HepG2 (cell line): ENCODE measurements around the gene GPR162. TPM values are rescaled to one million over a fixed set of nuclear protein-coding genes. Genes with fewer than 3 reads are reported as not detected.
A peak's percentile ranks its signal among the peaks of the same experiment; 100 is the strongest.

Source experiments
- NR1H2 ChIP-seq: sonication (generic); formaldehyde crosslinking; IDR thresholded peaks from 2 replicates; pipeline ENCODE4 v1.8.1; 2022; ENCODE audit warnings: low read depth, missing genetic modification reagents, borderline replicate concordance
- TP53 ChIP-seq: sonication (generic); formaldehyde crosslinking; conservative IDR thresholded peaks from 2 replicates; pipeline ENCODE4 v1.4.0; 2020; ENCODE audit warnings: missing genetic modification reagents
- ZBTB40 ChIP-seq, 2 experiments: fragments of 450-650 bp in 1 of 2; sonication (generic) in 1 of 2; formaldehyde crosslinking in 1 of 2; IDR thresholded peaks; 2 replicates each; pipeline versions ENCODE4 v1.6.1 to v1.8.0; 2016 to 2022; ENCODE audit warnings: antibody characterized with exemption in 1 of 2, mild to moderate bottlenecking in 1 of 2, missing genetic modification reagents in 1 of 2
- ZHX1 ChIP-seq: sonication (generic); formaldehyde crosslinking; IDR thresholded peaks from 2 replicates; pipeline ENCODE4 v1.8.1; 2022; ENCODE audit warnings: low read depth, mild to moderate bottlenecking, missing genetic modification reagents
- ZNF224 ChIP-seq: sonication (generic); formaldehyde crosslinking; IDR thresholded peaks from 2 replicates; pipeline ENCODE4 v1.5.0; 2020; ENCODE audit warnings: mild to moderate bottlenecking, missing genetic modification reagents
- ZNF232 ChIP-seq: sonication (generic); formaldehyde crosslinking; IDR thresholded peaks from 2 replicates; pipeline ENCODE4 v1.4.0; 2020; ENCODE audit warnings: missing genetic modification reagents, borderline replicate concordance
- ZNF282 ChIP-seq: fragments of 450-650 bp; IDR thresholded peaks from 2 replicates; pipeline ENCODE4 v1.6.1; 2018; ENCODE audit not compliant: partially characterized antibody
- ZNF839 ChIP-seq: sonication (generic); formaldehyde crosslinking; IDR thresholded peaks from 2 replicates; pipeline ENCODE4 v1.4.0; 2020; ENCODE audit warnings: missing genetic modification reagents, mild to moderate bottlenecking, borderline replicate concordance
- polyA plus RNA-seq, 8 experiments: library from polyadenylated mRNA; depleted of rRNA in 3 of 8; stranded (reverse) in 7 of 8; unstranded in 1 of 8; fragments of >200 nt; fragmentation: Illumina TruSeq in 4 of 8; extraction: Trizol in 4 of 8; gene quantifications; 2 replicates each; pipeline versions ENCODE4 v1.2.1 to v1.2.3, GENCODE V29; 2011 to 2016; ENCODE audit warnings: low read depth in 4 of 8, missing spikeins in 1 of 8, mixed read lengths in 1 of 8; ENCODE audit not compliant: insufficient read depth in 1 of 8
- total RNA-seq, 5 experiments: library from RNA; depleted of rRNA; stranded (reverse); fragments of >200 nt; fragmentation: Illumina TruSeq; extraction: Trizol; gene quantifications; 2 replicates each; pipeline ENCODE4 v1.2.3, GENCODE V29; 2016; ENCODE audit warnings: low read depth in 1 of 5
- TF ChIP-seq, protein P1 (sequence below): sonication (generic); formaldehyde crosslinking; IDR thresholded peaks from 2 replicates; pipeline ENCODE4 v1.8.0; 2022; ENCODE audit warnings: missing genetic modification reagents, mild to moderate bottlenecking, inconsistent platforms, borderline replicate concordance
- TF ChIP-seq, protein P2 (sequence below): sonication (generic); formaldehyde crosslinking; IDR thresholded peaks from 2 replicates; pipeline ENCODE4 v1.4.0; 2020; ENCODE audit warnings: missing genetic modification reagents

The GPR162 gene
- total and polyA plus RNA-seq, 2 of the 13 experiments (the other 11 are each of a cell fraction or from before 2014, with no cell fraction given): 0.08 TPM; not detected in 1

- no peak for TF ChIP-seq ZHX1 (CRISPR knock-in tag)
- TF ChIP-seq ZNF839 (CRISPR knock-in tag): no peak
- no peak for TF ChIP-seq ZNF282
- TF ChIP-seq ZNF224 (CRISPR knock-in tag): no peak
- TF ChIP-seq, protein P1, sequence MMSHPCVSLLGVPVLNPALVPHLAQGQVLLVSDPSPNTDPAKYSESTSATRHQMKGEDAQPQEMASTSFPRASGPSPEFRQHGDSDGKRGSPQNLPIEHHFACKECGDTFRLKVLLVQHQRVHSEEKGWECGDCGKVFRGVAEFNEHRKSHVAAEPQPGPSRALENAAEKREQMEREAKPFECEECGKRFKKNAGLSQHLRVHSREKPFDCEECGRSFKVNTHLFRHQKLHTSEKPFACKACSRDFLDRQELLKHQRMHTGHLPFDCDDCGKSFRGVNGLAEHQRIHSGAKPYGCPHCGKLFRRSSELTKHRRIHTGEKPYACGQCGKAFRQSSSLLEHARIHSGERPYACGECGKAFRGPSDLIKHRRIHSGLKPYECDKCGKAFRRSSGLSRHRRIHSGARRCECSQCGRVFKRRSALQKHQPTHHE (CRISPR knock-in tag): no peak
- peak; percentile 53; the same call in 1 of the 2 replicates for TF ChIP-seq ZNF232 (CRISPR knock-in tag)
- no peak for TF ChIP-seq NR1H2 (CRISPR knock-in tag)
- TF ChIP-seq, protein P2, sequence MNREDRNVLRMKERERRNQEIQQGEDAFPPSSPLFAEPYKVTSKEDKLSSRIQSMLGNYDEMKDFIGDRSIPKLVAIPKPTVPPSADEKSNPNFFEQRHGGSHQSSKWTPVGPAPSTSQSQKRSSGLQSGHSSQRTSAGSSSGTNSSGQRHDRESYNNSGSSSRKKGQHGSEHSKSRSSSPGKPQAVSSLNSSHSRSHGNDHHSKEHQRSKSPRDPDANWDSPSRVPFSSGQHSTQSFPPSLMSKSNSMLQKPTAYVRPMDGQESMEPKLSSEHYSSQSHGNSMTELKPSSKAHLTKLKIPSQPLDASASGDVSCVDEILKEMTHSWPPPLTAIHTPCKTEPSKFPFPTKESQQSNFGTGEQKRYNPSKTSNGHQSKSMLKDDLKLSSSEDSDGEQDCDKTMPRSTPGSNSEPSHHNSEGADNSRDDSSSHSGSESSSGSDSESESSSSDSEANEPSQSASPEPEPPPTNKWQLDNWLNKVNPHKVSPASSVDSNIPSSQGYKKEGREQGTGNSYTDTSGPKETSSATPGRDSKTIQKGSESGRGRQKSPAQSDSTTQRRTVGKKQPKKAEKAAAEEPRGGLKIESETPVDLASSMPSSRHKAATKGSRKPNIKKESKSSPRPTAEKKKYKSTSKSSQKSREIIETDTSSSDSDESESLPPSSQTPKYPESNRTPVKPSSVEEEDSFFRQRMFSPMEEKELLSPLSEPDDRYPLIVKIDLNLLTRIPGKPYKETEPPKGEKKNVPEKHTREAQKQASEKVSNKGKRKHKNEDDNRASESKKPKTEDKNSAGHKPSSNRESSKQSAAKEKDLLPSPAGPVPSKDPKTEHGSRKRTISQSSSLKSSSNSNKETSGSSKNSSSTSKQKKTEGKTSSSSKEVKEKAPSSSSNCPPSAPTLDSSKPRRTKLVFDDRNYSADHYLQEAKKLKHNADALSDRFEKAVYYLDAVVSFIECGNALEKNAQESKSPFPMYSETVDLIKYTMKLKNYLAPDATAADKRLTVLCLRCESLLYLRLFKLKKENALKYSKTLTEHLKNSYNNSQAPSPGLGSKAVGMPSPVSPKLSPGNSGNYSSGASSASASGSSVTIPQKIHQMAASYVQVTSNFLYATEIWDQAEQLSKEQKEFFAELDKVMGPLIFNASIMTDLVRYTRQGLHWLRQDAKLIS: no peak
- TF ChIP-seq TP53 (CRISPR knock-in tag): no peak
- TF ChIP-seq ZBTB40 (IDR thresholded peaks at IDR 0.05): no peak
- 0 out of 2 replicates have a peak, but pooled peaks have one; percentile 29 for TF ChIP-seq ZBTB40 (CRISPR knock-in tag; IDR thresholded peaks at IDR 0.05)
Measured at GRCh38 chr12:6792522-6793201, 29.0 kb upstream of the GPR162 start (continued).
